ENCODE data around the gene DHCR24. TPM values are rescaled to one million over a fixed set of nuclear protein-coding genes. Genes with fewer than 3 reads are reported as not detected.
A peak's percentile ranks its signal among the peaks of the same experiment; 100 is the strongest.

The DHCR24 gene
- total RNA-seq, 4 donors from 2014 or later, result 167 to 525 (median 389) TPM

- H3K9me3 ChIP-seq, result no peaks in the 10 kb centered on the region
- no peak for TF ChIP-seq EP300 (IDR thresholded peaks at IDR 0.05)
- no peak for TF ChIP-seq POLR2AphosphoS5 (IDR thresholded peaks at IDR 0.05)
- TF ChIP-seq CTCF (IDR thresholded peaks at IDR 0.05), result no peak
- H3K4me3 ChIP-seq, result no peak overlapping the region
- 94% methylated on average over 3 of the region's 3 CpGs for WGBS
- peak in 1 of 2 donors; percentile 28 for DNase-seq (ENCODE audit: low spot score in 2 of 2)
- H3K4me1 ChIP-seq, result peaks cover 22% of the 10 kb centered on the region
- no peaks in the 10 kb centered on the region for H3K27me3 ChIP-seq
- H3K27ac ChIP-seq, result no peak overlapping the region
- peaks cover 13% of the 10 kb centered on the region for H3K36me3 ChIP-seq
These were observed 40.7 kb downstream of the DHCR24 start for GRCh38 chr1:54846301-54846700.

- no peaks in the 10 kb centered on the region for H3K27me3 ChIP-seq
- TF ChIP-seq POLR2A (IDR thresholded peaks at IDR 0.05) (no peak), CTCF (IDR thresholded peaks at IDR 0.05) (no peak)
- H3K9me3 ChIP-seq, result no peaks in the 10 kb centered on the region
- WGBS, result 93% methylated on average over 5 of the region's 5 CpGs
- H3K27ac ChIP-seq, result no peak overlapping the region
- peaks cover 9% of the 10 kb centered on the region for H3K36me3 ChIP-seq
- peaks cover 17% of the 10 kb centered on the region for H3K4me1 ChIP-seq
- H3K4me3 ChIP-seq, result no peak overlapping the region
- peak in 1 of 2 donors; percentile 26 for DNase-seq (ENCODE audit: low spot score in 2 of 2)
These were observed 41.2 kb downstream of the DHCR24 start for GRCh38 chr1:54845772-54846171.

GRCh38 chr1:54844564-54844963, 42.4 kb downstream of the DHCR24 start:
- Histone ChIP-seq H3K27ac (no peak overlapping the region), H3K4me1 (peaks cover 5% of the 10 kb centered on the region), H3K27me3 (no peaks in the 10 kb centered on the region), H3K36me3 (peaks cover 9% of the 10 kb centered on the region), H3K4me3 (no peak overlapping the region), H3K9me3 (no peaks in the 10 kb centered on the region)
- TF ChIP-seq CTCF (IDR thresholded peaks at IDR 0.05) (no peak), POLR2A (IDR thresholded peaks at IDR 0.05) (no peak), EP300 (IDR thresholded peaks at IDR 0.05) (no peak), POLR2AphosphoS5 (IDR thresholded peaks at IDR 0.05) (no peak)
- peak in 1 of 2 donors; percentile 24 for DNase-seq (ENCODE audit: low spot score in 2 of 2)
- WGBS, result 89% methylated on average over 3 of the region's 3 CpGs

GRCh38 chr1:54843449-54843848, 43.5 kb downstream of the DHCR24 start:
- peaks cover 6% of the 10 kb centered on the region for H3K4me1 ChIP-seq
- no peak overlapping the region for H3K4me3 ChIP-seq
- peaks cover 8% of the 10 kb centered on the region for H3K36me3 ChIP-seq
- H3K27me3 ChIP-seq, result no peaks in the 10 kb centered on the region
- 75% methylated on average over 5 of the region's 5 CpGs for WGBS
- TF ChIP-seq POLR2AphosphoS5 (IDR thresholded peaks at IDR 0.05) (no peak), CTCF (IDR thresholded peaks at IDR 0.05) (no peak), EP300 (IDR thresholded peaks at IDR 0.05) (no peak), POLR2A (IDR thresholded peaks at IDR 0.05) (no peak)
- no peaks in the 10 kb centered on the region for H3K9me3 ChIP-seq
- DNase-seq (ENCODE audit: low spot score in 2 of 2), result no peak
- H3K27ac ChIP-seq, result no peak overlapping the region

GRCh38 chr1:54842963-54843362, 44.0 kb downstream of the DHCR24 start:
- no peak overlapping the region for H3K27ac ChIP-seq
- no peaks in the 10 kb centered on the region for H3K9me3 ChIP-seq
- peak; percentile 46 to 74 for DNase-seq (ENCODE audit: low spot score in 2 of 2)
- no peak overlapping the region for H3K4me3 ChIP-seq
- H3K27me3 ChIP-seq, result no peaks in the 10 kb centered on the region
- 81% methylated on average over 9 of the region's 9 CpGs for WGBS
- peaks cover 4% of the 10 kb centered on the region for H3K36me3 ChIP-seq
- H3K4me1 ChIP-seq, result peaks cover 6% of the 10 kb centered on the region
- TF ChIP-seq POLR2A (IDR thresholded peaks at IDR 0.05) (no peak), EP300 (IDR thresholded peaks at IDR 0.05) (no peak), POLR2AphosphoS5 (IDR thresholded peaks at IDR 0.05) (no peak), CTCF (IDR thresholded peaks at IDR 0.05) (no peak)

All from suprapubic skin (tissue), 4 donors.